ENCODE measurements around the gene YPEL4. TPM values are rescaled to one million over a fixed set of nuclear protein-coding genes. Genes with fewer than 3 reads are reported as not detected.

Gene YPEL4
- total RNA-seq, 3 donors from 2014 or later, result 0.39 to 2.4 (median 0.58) TPM

- H3K36me3 ChIP-seq (ENCODE audit: low read depth), result no peaks in the 10 kb centered on the region
- no peak for ATAC-seq
- intact Hi-C loops (cut with DNase I, micrococcal nuclease), result no loop called here
- peaks cover 9% of the 10 kb centered on the region for H3K9me3 ChIP-seq
- H3K4me3 ChIP-seq, result no peak overlapping the region
- TF ChIP-seq CTCF (IDR thresholded peaks at IDR 0.05), result no peak
- DNase-seq, result no peak
- H3K4me1 ChIP-seq (ENCODE audit: low read depth), result no peaks in the 10 kb centered on the region
Observed at GRCh38 chr11:57615308-57615707, 34.4 kb downstream of the YPEL4 start.

DNA sequence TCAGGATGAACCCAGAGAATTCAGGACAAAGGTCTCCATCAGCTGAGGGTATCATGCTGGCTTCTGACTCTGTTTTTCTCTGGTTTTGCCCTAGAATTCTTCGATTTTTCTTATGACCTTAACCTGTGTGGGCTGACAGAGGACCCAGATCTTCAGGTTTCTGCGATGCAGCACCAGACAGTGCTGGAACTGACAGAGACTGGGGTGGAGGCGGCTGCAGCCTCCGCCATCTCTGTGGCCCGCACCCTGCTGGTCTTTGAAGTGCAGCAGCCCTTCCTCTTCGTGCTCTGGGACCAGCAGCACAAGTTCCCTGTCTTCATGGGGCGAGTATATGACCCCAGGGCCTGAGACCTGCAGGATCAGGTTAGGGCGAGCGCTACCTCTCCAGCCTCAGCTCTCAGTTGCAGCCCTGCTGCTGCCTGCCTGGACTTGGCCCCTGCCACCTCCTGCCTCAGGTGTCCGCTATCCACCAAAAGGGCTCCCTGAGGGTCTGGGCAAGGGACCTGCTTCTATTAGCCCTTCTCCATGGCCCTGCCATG, 35.4 kb downstream of the YPEL4 start:
- H3K36me3 ChIP-seq (ENCODE audit: low read depth), result no peaks in the 10 kb centered on the region
- DNase-seq (no peak), ATAC-seq (no peak)
- peaks cover 3% of the 10 kb centered on the region for H3K9me3 ChIP-seq
- intact Hi-C loops (cut with DNase I, micrococcal nuclease), result no loop called here
- no peaks in the 10 kb centered on the region for H3K4me1 ChIP-seq (ENCODE audit: low read depth)
- H3K4me3 ChIP-seq, result no peak overlapping the region
- TF ChIP-seq CTCF (IDR thresholded peaks at IDR 0.05), result no peak

- no peak for TF ChIP-seq CTCF (IDR thresholded peaks at IDR 0.05)
- no peak for DNase-seq
- intact Hi-C loops (cut with DNase I, micrococcal nuclease), result no loop called here
- Histone ChIP-seq H3K36me3 (ENCODE audit: low read depth) (no peaks in the 10 kb centered on the region), H3K4me1 (ENCODE audit: low read depth) (no peaks in the 10 kb centered on the region), H3K9me3 (no peaks in the 10 kb centered on the region), H3K4me3 (no peak overlapping the region)
- ATAC-seq, result no peak
Observed at GRCh38 chr11:57610170-57610569, 39.5 kb downstream of the YPEL4 start.

DNA sequence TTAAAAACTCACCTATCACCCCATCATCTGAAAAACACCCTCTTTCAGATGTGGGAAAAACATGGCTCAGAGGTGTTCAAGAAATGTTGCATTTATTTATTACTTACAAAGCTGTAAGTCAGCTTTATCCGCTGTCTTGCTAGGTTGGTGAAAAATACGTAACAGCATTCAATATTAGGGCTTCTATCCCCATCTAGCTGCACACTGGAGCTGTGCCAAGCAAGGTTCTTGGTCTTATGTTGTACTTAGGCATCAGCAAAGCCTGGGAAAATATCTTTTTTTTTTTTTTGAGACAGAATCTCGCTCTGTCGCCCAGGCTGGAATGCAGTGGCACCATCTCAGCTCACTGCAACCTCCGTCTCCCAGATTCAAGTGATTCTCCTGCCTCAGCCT, 44.7 kb downstream of the YPEL4 start:
- H3K36me3 ChIP-seq (ENCODE audit: low read depth), result no peaks in the 10 kb centered on the region
- H3K4me3 ChIP-seq, result no peak overlapping the region
- intact Hi-C loops (cut with DNase I, micrococcal nuclease), result no loop called here
- no peaks in the 10 kb centered on the region for H3K4me1 ChIP-seq (ENCODE audit: low read depth)
- DNase-seq (no peak), ATAC-seq (no peak)
- no peak for TF ChIP-seq CTCF (IDR thresholded peaks at IDR 0.05)
- no peaks in the 10 kb centered on the region for H3K9me3 ChIP-seq

- no peak for TF ChIP-seq CTCF (IDR thresholded peaks at IDR 0.05)
- ATAC-seq (no peak), DNase-seq (no peak)
- no peaks in the 10 kb centered on the region for H3K36me3 ChIP-seq (ENCODE audit: low read depth)
- intact Hi-C loops (cut with DNase I, micrococcal nuclease), result no loop called here
- no peak overlapping the region for H3K4me3 ChIP-seq
- H3K9me3 ChIP-seq, result no peaks in the 10 kb centered on the region
- H3K4me1 ChIP-seq (ENCODE audit: low read depth), result no peaks in the 10 kb centered on the region
Observed at GRCh38 chr11:57604296-57605027, 45.2 kb downstream of the YPEL4 start.

Measured in mucosa of descending colon (tissue), 3 donors.